ENCODE results near the gene NTRK3. TPM values are rescaled to one million over a fixed set of nuclear protein-coding genes. Genes with fewer than 3 reads are reported as not detected.

Gene NTRK3
- total and polyA plus RNA-seq, 2 of the 8 experiments (the other 6 are each of a cell fraction or from before 2014, with no cell fraction given) = 4.5 to 6.8 TPM

DNA sequence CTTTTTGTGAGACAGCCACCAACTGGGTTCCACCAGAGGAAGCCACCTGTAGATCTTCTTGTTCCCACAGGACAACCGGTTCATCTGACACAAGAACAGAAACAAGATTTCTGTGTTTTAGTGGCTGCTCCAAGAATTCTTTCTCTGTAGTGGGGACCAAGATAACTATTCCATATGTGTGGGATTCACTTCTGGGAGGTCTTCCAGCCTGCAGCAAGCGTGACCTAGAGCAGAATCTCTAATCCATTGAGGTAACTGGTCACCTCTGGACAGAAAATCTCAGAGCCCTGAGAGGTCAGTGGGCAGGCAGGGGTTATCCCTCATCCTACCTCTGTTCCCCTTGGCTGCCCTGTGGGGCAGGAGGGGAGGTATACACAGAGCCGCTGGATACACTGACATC lies 311.3 kb downstream of the NTRK3 start (continued):
- TF ChIP-seq CHD7 (IDR thresholded peaks at IDR 0.05; ENCODE audit: insufficient replicate concordance, low read length) (no peak), CHD2 (IDR thresholded peaks at IDR 0.05; ENCODE audit: low read length) (no peak), HDAC6 (IDR thresholded peaks at IDR 0.05; ENCODE audit: low read depth, low read length) (no peak), POU5F1 (IDR thresholded peaks at IDR 0.05; ENCODE audit: low read depth, low read length) (no peak), FOSL1 (IDR thresholded peaks at IDR 0.05; ENCODE audit: insufficient read depth, low read depth, low read length) (no peak), CREB1 (IDR thresholded peaks at IDR 0.05) (no peak), MAFK (IDR thresholded peaks at IDR 0.05; ENCODE audit: low read depth, low read length) (no peak), JUND (IDR thresholded peaks at IDR 0.05; ENCODE audit: low read length) (no peak)
